H1 (cell line): Measurements from ENCODE around the gene OR9A4. TPM values are rescaled to one million over a fixed set of nuclear protein-coding genes. Genes with fewer than 3 reads are reported as not detected.

ENCODE experiments used
- BRCA1 ChIP-seq: IDR thresholded peaks from 2 replicates; pipeline ENCODE4 v1.6.1; 2012; ENCODE audit warnings: low read depth, low read length, improper control_type of control experiment
- CBX5 ChIP-seq: fragments of 300-800, 300-1000 bp; sonication (generic); IDR thresholded peaks from 2 replicates; pipeline ENCODE4 v1.7.1; 2016; ENCODE audit warnings: antibody characterized with exemption, low read length, low read depth
- CHD7 ChIP-seq: fragments of 300-600 bp; sonication (generic); IDR thresholded peaks from 2 replicates; pipeline ENCODE4 v1.7.1; 2012; ENCODE audit warnings: low read length, moderate library complexity, mild to moderate bottlenecking, inconsistent platforms; ENCODE audit not compliant: insufficient replicate concordance
- EZH2 ChIP-seq: fragments of 200-600 bp; sonication (generic); IDR thresholded peaks from 2 replicates; pipeline ENCODE4 v1.7.1; 2012; ENCODE audit warnings: low read depth, mild to moderate bottlenecking, moderate library complexity, low read length, inconsistent platforms; ENCODE audit not compliant: severe bottlenecking
- JUND ChIP-seq: IDR thresholded peaks from 2 replicates; pipeline ENCODE4 v1.6.1; 2011; ENCODE audit warnings: mild to moderate bottlenecking, improper control_type of control experiment, low read length
- NANOG ChIP-seq: IDR thresholded peaks from 2 replicates; pipeline ENCODE4 v1.6.1; 2011; ENCODE audit warnings: low read length, low read depth, mild to moderate bottlenecking, inconsistent platforms; ENCODE audit not compliant: insufficient read depth, poor library complexity, severe bottlenecking
- PHF8 ChIP-seq: fragments of 200-600 bp; sonication (generic); conservative IDR thresholded peaks from 2 replicates; pipeline ENCODE4 v1.7.1; 2012; ENCODE audit warnings: low read depth, mild to moderate bottlenecking, inconsistent platforms, low read length, moderate library complexity
- POLR2AphosphoS5 ChIP-seq: IDR thresholded peaks from 2 replicates; pipeline ENCODE4 v1.6.1; 2011; ENCODE audit warnings: low read depth, low read length
- SAP30 ChIP-seq: fragments of 300-600 bp; sonication (generic); IDR thresholded peaks from 2 replicates; pipeline ENCODE4 v1.7.1; 2012; ENCODE audit warnings: low read length, moderate library complexity, mild to moderate bottlenecking, inconsistent platforms; ENCODE audit not compliant: insufficient read depth, insufficient replicate concordance
- SUZ12 ChIP-seq: fragments of 200-600 bp; sonication (generic); IDR thresholded peaks from 2 replicates; pipeline ENCODE4 v1.6.1; 2012; ENCODE audit warnings: mild to moderate bottlenecking, inconsistent platforms, low read length, moderate library complexity, mixed read lengths
- TAF7 ChIP-seq: optimal IDR thresholded peaks from 2 replicates; pipeline ENCODE3; 2011; ENCODE audit warnings: low read depth, mild to moderate bottlenecking, inconsistent platforms, low read length, moderate library complexity, borderline replicate concordance
- TEAD4 ChIP-seq: IDR thresholded peaks from 2 replicates; pipeline ENCODE4 v1.6.1; 2012; ENCODE audit warnings: low read depth, low read length, inconsistent platforms, mixed read lengths
- polyA plus RNA-seq, 7 experiments: library from polyadenylated mRNA; depleted of rRNA in 3 of 7; stranded (reverse) in 5 of 7; unstranded in 2 of 7; fragments of >200 nt in 5 of 7; fragments of 200-250 nt in 2 of 7; gene quantifications; 1 replicate in 5 of 7; 2 replicates in 1 of 7; 4 replicates in 1 of 7; pipeline versions ENCODE4 v1.2.1 to v1.2.3, GENCODE V29; 2011 to 2013; ENCODE audit warnings: missing spikeins in 2 of 7, mixed read lengths in 2 of 7
- total RNA-seq: library from RNA; stranded (reverse); fragmentation: NEBNext Ultra II Directional; extraction: Animal tissue kit (Norgen Biotek cat#: 25700); gene quantifications from 2 replicates; pipeline ENCODE4 v1.2.1, GENCODE V29; 2021

OR9A4 gene
- total and polyA plus RNA-seq, 2 of the 8 experiments (the other 6 are each of a cell fraction or from before 2014, with no cell fraction given): not detected

- TF ChIP-seq CHD7 (no peak), TAF7 (no peak), SAP30 (no peak), CBX5 (no peak), JUND (no peak), POLR2AphosphoS5 (no peak), PHF8 (no peak), EZH2 (no peak), BRCA1 (no peak), NANOG (no peak), TEAD4 (no peak), SUZ12 (no peak)
Measured at GRCh38 chr7:141880960-141881359, 35.2 kb upstream of the OR9A4 start (continued).
